Stimulated activated CD4-positive, alpha-beta T cell treated with anti-CD3 and anti-CD28 coated beads, TNF-alpha, amount 100 ng/mL, for 1 hour (primary cell): ENCODE results near the gene ZNF534.
"Not testable (repeated sequence)": the region's sequence is repeated elsewhere in the genome, so short reads cannot be mapped to it uniquely, and the experiment has no call there.

ENCODE experiments used
- DNase-seq, 3 donors: peaks; one replicate each; pipeline ENCODE4 v3.0.0-alpha.2; 2020; ENCODE audit warnings: low read depth in 3 of 3, low spot score in 1 of 3

ZNF534 gene

GRCh38 chr19:52494518-52494917 is 65.6 kb downstream of the ZNF534 start:
- no peak for DNase-seq

- DNase-seq: no peak
Observed at GRCh38 chr19:52498571-52498970, 69.6 kb downstream of the ZNF534 start.

GRCh38 chr19:52500474-52500873 is 71.5 kb downstream of the ZNF534 start:
- DNase-seq: not testable (repeated sequence)

- DNase-seq: not testable (repeated sequence)
Observed at GRCh38 chr19:52500991-52501390, 72.0 kb downstream of the ZNF534 start.
